Astrocyte (in vitro differentiated cells and primary cell): ENCODE measurements around the gene KASH5. TPM values are rescaled to one million over a fixed set of nuclear protein-coding genes. Genes with fewer than 3 reads are reported as not detected.

ENCODE experiments used
- DNase-seq: peaks from one replicate; pipeline ENCODE4 v3.0.0-alpha.2; 2010; ENCODE audit warnings: low read depth
- FAIRE-seq: peaks from 2 replicates; lab custom pipeline; 2011; peaks lifted over from hg19 to GRCh38; lab: Jason Lieb, UNC
- H2AFZ ChIP-seq: 2 replicates; pipeline ENCODE4 v1.6.0; 2012; ENCODE audit warnings: low read depth, low read length, inconsistent platforms
- H3K27ac ChIP-seq: 2 replicates; pipeline ENCODE4 v1.5.1; 2011; ENCODE audit warnings: low read depth, low read length, inconsistent platforms
- H3K27me3 ChIP-seq: 2 replicates; pipeline ENCODE4 v1.6.0; 2011; ENCODE audit warnings: low read length, inconsistent platforms; ENCODE audit not compliant: insufficient read depth
- H3K36me3 ChIP-seq: 2 replicates; pipeline ENCODE4 v1.5.1; 2011; ENCODE audit warnings: low read length, inconsistent platforms; ENCODE audit not compliant: insufficient read depth
- H3K4me1 ChIP-seq: 2 replicates; pipeline ENCODE4 v1.5.1; 2011; ENCODE audit warnings: low read length, inconsistent platforms; ENCODE audit not compliant: insufficient read depth
- H3K4me2 ChIP-seq: 2 replicates; pipeline ENCODE4 v1.6.0; 2012; ENCODE audit warnings: low read length, inconsistent platforms
- H3K4me3 ChIP-seq: 2 replicates; pipeline ENCODE4 v1.5.1; 2011; ENCODE audit warnings: low read depth, mild to moderate bottlenecking, low read length, inconsistent platforms; ENCODE audit not compliant: insufficient read depth
- H3K79me2 ChIP-seq: 2 replicates; pipeline ENCODE4 v1.6.0; 2012; ENCODE audit warnings: mild to moderate bottlenecking, low read length, inconsistent platforms; ENCODE audit not compliant: insufficient read depth
- H3K9ac ChIP-seq: 2 replicates; pipeline ENCODE4 v1.6.0; 2012; ENCODE audit warnings: mild to moderate bottlenecking, low read length, inconsistent platforms
- H3K9me3 ChIP-seq: 2 replicates; pipeline ENCODE4 v1.5.1; 2012; ENCODE audit warnings: low read depth, mild to moderate bottlenecking, low read length, inconsistent platforms; ENCODE audit not compliant: insufficient read depth
- H4K20me1 ChIP-seq: 2 replicates; pipeline ENCODE4 v1.6.0; 2012; ENCODE audit warnings: low read length, inconsistent platforms; ENCODE audit not compliant: insufficient read depth
- H3K27ac Mint-ChIP-seq: one replicate; pipeline ENCODE4 v1.8.0; 2021; ENCODE audit warnings: mild to moderate bottlenecking, mixed read lengths; ENCODE audit not compliant: unreplicated experiment
- H3K27me3 Mint-ChIP-seq: one replicate; pipeline ENCODE4 v1.8.0; 2021; ENCODE audit warnings: low read depth, mixed read lengths; ENCODE audit not compliant: unreplicated experiment
- H3K36me3 Mint-ChIP-seq: one replicate; pipeline ENCODE4 v1.8.0; 2021; ENCODE audit warnings: low read depth, mixed read lengths; ENCODE audit not compliant: unreplicated experiment
- H3K4me1 Mint-ChIP-seq: one replicate; pipeline ENCODE4 v1.8.0; 2021; ENCODE audit warnings: low read depth, mixed read lengths; ENCODE audit not compliant: unreplicated experiment
- H3K4me3 Mint-ChIP-seq: one replicate; pipeline ENCODE4 v1.8.0; 2021; ENCODE audit warnings: mild to moderate bottlenecking, moderate library complexity, mixed read lengths; ENCODE audit not compliant: unreplicated experiment
- H3K9me3 Mint-ChIP-seq: one replicate; pipeline ENCODE4 v1.8.0; 2021; ENCODE audit warnings: mild to moderate bottlenecking, mixed read lengths; ENCODE audit not compliant: unreplicated experiment
- CTCF ChIP-seq: IDR thresholded peaks from 2 replicates; pipeline ENCODE4 v1.5.1; 2011; ENCODE audit warnings: low read depth, mild to moderate bottlenecking, inconsistent platforms, low read length, moderate library complexity; ENCODE audit not compliant: insufficient read depth
- EZH2 ChIP-seq: IDR thresholded peaks from 2 replicates; pipeline ENCODE4 v1.6.1; 2012; ENCODE audit warnings: mild to moderate bottlenecking, low read length, inconsistent platforms; ENCODE audit not compliant: insufficient read depth
- total RNA-seq: library from RNA; stranded (reverse); gene quantifications from 2 replicates; pipeline ENCODE4 v1.2.1, GENCODE V29; 2021

The KASH5 gene
- total RNA-seq, 1 donor from 2014 or later = not detected

GRCh38 chr19:49407482-49408015 is 19.5 kb downstream of the KASH5 start:
- Histone ChIP-seq H3K36me3 (no peaks in the 10 kb centered on the region), H3K27ac (no peak overlapping the region), H3K27me3 (no peaks in the 10 kb centered on the region), H3K4me2 (no peak overlapping the region), H4K20me1 (no peaks in the 10 kb centered on the region), H3K79me2 (no peaks in the 10 kb centered on the region), H3K9me3 (no peaks in the 10 kb centered on the region), H2AFZ (no peak overlapping the region), H3K4me3 (no peak overlapping the region), H3K4me1 (no peaks in the 10 kb centered on the region), H3K9ac (no peak overlapping the region)
- H3K27ac Mint-ChIP-seq = no peak overlapping the region
- H3K9me3 Mint-ChIP-seq = no peaks in the 10 kb centered on the region
- no peak for DNase-seq
- no peak for TF ChIP-seq CTCF
- no peak for TF ChIP-seq EZH2
- H3K4me1 Mint-ChIP-seq = peaks cover 7% of the 10 kb centered on the region
- peaks cover 33% of the 10 kb centered on the region for H3K27me3 Mint-ChIP-seq
- peaks cover 4% of the 10 kb centered on the region for H3K36me3 Mint-ChIP-seq
- no peak overlapping the region for H3K4me3 Mint-ChIP-seq
- no peak for FAIRE-seq

- TF ChIP-seq CTCF = no peak
- no peak for TF ChIP-seq EZH2
- Histone ChIP-seq H3K4me2 (no peak overlapping the region), H3K4me1 (no peaks in the 10 kb centered on the region), H4K20me1 (no peaks in the 10 kb centered on the region), H3K79me2 (no peaks in the 10 kb centered on the region), H2AFZ (peak overlapping the region; percentile 41), H3K27me3 (no peaks in the 10 kb centered on the region), H3K9ac (no peak overlapping the region), H3K4me3 (no peak overlapping the region), H3K27ac (no peak overlapping the region), H3K9me3 (no peaks in the 10 kb centered on the region), H3K36me3 (no peaks in the 10 kb centered on the region)
- Mint-ChIP-seq H3K9me3 (no peaks in the 10 kb centered on the region), H3K36me3 (peaks cover 4% of the 10 kb centered on the region), H3K27ac (no peak overlapping the region), H3K4me1 (peaks cover under 1% of the 10 kb centered on the region), H3K27me3 (peaks cover 41% of the 10 kb centered on the region), H3K4me3 (peak overlapping the region; percentile 45)
- FAIRE-seq = no peak
- no peak for DNase-seq
Observed at GRCh38 chr19:49408816-49409440, 20.9 kb downstream of the KASH5 start.

GRCh38 chr19:49409441-49410029 is 21.5 kb downstream of the KASH5 start:
- Histone ChIP-seq H3K79me2 (no peaks in the 10 kb centered on the region), H2AFZ (no peak overlapping the region), H4K20me1 (no peaks in the 10 kb centered on the region), H3K9me3 (no peaks in the 10 kb centered on the region), H3K4me2 (no peak overlapping the region), H3K4me1 (no peaks in the 10 kb centered on the region), H3K36me3 (no peaks in the 10 kb centered on the region), H3K9ac (no peak overlapping the region), H3K4me3 (no peak overlapping the region), H3K27me3 (no peaks in the 10 kb centered on the region), H3K27ac (no peak overlapping the region)
- DNase-seq = no peak
- peaks cover 42% of the 10 kb centered on the region for H3K27me3 Mint-ChIP-seq
- no peak for FAIRE-seq
- no peaks in the 10 kb centered on the region for H3K4me1 Mint-ChIP-seq
- H3K27ac Mint-ChIP-seq = peak overlapping the region; percentile 53
- peaks cover 4% of the 10 kb centered on the region for H3K36me3 Mint-ChIP-seq
- TF ChIP-seq EZH2 = no peak
- no peak for TF ChIP-seq CTCF
- no peak overlapping the region for H3K4me3 Mint-ChIP-seq
- no peaks in the 10 kb centered on the region for H3K9me3 Mint-ChIP-seq
